C4-2B (cell line): ENCODE data around the gene ETV3.

Experiments used
- CTCF ChIP-seq: fragments of 450-650 bp; conservative IDR thresholded peaks from 2 replicates; pipeline ENCODE4 v1.5.1; 2017; ENCODE audit warnings: mild to moderate bottlenecking
- ZFX ChIP-seq: fragments of 450-650 bp; IDR thresholded peaks from 2 replicates; pipeline ENCODE4 v1.6.1; 2017

- TF ChIP-seq CTCF (no peak), ZFX (no peak)
These were observed 1.2 kb downstream of the ETV3 start for GRCh38 chr1:157137046-157137407.
